HL-60 (cell line): ENCODE results near the gene PRDM5.

Source experiments
- DNase-seq, 2 experiments: peaks; one replicate each; pipeline ENCODE4 v3.0.0-alpha.2; 2010 to 2020; ENCODE audit warnings: low read depth in 1 of 2, low spot score in 1 of 2
- H3K27ac ChIP-seq: fragments of 250-450 bp; sonication (Bioruptor Pico); replicated peaks from 2 replicates; pipeline ENCODE4 v1.5.1; 2020; ENCODE audit warnings: mild to moderate bottlenecking, moderate library complexity
- H3K27me3 ChIP-seq: fragments of 250-450 bp; sonication (Bioruptor Pico); 2 replicates; pipeline ENCODE4 v1.5.1; 2021; ENCODE audit warnings: mild to moderate bottlenecking, moderate library complexity; ENCODE audit not compliant: insufficient read depth, poor library complexity, severe bottlenecking
- H3K4me3 ChIP-seq: replicated peaks from 2 replicates; pipeline ENCODE4 v1.5.1; 2011; ENCODE audit warnings: mild to moderate bottlenecking, control low read depth, low read length; ENCODE audit not compliant: insufficient read depth
- GABPA ChIP-seq: IDR thresholded peaks from 2 replicates; pipeline ENCODE4 v1.6.1; 2012; ENCODE audit warnings: low read depth
- POLR2AphosphoS5 ChIP-seq: IDR thresholded peaks from 2 replicates; pipeline ENCODE4 v1.6.1; 2012; ENCODE audit warnings: low read depth
- SPI1 ChIP-seq: IDR thresholded peaks from 2 replicates; pipeline ENCODE4 v1.6.1; 2012; ENCODE audit warnings: low read depth, mild to moderate bottlenecking, borderline replicate concordance
- TF ChIP-seq, protein P1 (sequence below): IDR thresholded peaks from one replicate; pipeline ENCODE4 v1.5.1; 2011; ENCODE audit warnings: low read length, control low read depth, inconsistent platforms; ENCODE audit not compliant: insufficient read depth
- TF ChIP-seq, protein P2 (sequence below): IDR thresholded peaks from 2 replicates; pipeline ENCODE4 v1.6.1; 2012; ENCODE audit warnings: low read depth; ENCODE audit not compliant: insufficient replicate concordance

Gene PRDM5

DNA sequence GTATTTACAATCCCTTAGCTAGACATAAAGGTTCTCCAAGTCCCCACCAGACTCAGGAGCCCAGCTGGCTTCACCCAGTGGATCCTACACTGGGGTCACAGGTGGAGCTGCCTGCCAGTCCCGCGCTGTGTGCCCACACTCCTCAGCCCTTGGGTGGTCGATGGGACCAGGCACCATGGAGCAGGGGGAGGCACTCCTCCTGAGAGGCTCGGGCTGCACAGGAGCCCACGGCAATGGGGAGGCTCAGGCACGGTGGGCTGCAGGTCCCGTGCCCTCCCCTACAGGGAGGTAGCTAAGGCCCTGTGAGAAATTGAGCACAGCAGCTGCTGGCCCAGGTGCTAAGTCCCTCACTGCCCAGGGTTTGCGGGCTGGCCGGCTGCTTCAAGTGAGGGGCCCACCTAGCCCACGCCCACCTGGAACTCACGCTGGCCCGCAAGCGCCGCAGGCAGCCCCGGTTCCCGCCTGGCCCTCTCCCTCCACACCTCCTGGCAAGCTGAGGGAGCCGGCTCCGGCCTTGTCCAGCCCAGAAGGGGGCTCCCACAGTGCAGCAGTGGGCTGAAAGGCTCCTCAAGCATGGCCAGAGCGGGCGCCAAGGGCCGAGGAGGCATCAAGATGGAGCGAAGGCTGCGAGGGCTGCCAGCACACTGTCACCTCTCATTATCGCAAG, 113.9 kb downstream of the PRDM5 start:
- no peak for TF ChIP-seq POLR2AphosphoS5
- TF ChIP-seq, protein P1, sequence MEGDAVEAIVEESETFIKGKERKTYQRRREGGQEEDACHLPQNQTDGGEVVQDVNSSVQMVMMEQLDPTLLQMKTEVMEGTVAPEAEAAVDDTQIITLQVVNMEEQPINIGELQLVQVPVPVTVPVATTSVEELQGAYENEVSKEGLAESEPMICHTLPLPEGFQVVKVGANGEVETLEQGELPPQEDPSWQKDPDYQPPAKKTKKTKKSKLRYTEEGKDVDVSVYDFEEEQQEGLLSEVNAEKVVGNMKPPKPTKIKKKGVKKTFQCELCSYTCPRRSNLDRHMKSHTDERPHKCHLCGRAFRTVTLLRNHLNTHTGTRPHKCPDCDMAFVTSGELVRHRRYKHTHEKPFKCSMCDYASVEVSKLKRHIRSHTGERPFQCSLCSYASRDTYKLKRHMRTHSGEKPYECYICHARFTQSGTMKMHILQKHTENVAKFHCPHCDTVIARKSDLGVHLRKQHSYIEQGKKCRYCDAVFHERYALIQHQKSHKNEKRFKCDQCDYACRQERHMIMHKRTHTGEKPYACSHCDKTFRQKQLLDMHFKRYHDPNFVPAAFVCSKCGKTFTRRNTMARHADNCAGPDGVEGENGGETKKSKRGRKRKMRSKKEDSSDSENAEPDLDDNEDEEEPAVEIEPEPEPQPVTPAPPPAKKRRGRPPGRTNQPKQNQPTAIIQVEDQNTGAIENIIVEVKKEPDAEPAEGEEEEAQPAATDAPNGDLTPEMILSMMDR = no peak
- no peak for TF ChIP-seq GABPA
- TF ChIP-seq SPI1 = no peak
- TF ChIP-seq, protein P2, sequence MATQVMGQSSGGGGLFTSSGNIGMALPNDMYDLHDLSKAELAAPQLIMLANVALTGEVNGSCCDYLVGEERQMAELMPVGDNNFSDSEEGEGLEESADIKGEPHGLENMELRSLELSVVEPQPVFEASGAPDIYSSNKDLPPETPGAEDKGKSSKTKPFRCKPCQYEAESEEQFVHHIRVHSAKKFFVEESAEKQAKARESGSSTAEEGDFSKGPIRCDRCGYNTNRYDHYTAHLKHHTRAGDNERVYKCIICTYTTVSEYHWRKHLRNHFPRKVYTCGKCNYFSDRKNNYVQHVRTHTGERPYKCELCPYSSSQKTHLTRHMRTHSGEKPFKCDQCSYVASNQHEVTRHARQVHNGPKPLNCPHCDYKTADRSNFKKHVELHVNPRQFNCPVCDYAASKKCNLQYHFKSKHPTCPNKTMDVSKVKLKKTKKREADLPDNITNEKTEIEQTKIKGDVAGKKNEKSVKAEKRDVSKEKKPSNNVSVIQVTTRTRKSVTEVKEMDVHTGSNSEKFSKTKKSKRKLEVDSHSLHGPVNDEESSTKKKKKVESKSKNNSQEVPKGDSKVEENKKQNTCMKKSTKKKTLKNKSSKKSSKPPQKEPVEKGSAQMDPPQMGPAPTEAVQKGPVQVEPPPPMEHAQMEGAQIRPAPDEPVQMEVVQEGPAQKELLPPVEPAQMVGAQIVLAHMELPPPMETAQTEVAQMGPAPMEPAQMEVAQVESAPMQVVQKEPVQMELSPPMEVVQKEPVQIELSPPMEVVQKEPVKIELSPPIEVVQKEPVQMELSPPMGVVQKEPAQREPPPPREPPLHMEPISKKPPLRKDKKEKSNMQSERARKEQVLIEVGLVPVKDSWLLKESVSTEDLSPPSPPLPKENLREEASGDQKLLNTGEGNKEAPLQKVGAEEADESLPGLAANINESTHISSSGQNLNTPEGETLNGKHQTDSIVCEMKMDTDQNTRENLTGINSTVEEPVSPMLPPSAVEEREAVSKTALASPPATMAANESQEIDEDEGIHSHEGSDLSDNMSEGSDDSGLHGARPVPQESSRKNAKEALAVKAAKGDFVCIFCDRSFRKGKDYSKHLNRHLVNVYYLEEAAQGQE = no peak

DNA sequence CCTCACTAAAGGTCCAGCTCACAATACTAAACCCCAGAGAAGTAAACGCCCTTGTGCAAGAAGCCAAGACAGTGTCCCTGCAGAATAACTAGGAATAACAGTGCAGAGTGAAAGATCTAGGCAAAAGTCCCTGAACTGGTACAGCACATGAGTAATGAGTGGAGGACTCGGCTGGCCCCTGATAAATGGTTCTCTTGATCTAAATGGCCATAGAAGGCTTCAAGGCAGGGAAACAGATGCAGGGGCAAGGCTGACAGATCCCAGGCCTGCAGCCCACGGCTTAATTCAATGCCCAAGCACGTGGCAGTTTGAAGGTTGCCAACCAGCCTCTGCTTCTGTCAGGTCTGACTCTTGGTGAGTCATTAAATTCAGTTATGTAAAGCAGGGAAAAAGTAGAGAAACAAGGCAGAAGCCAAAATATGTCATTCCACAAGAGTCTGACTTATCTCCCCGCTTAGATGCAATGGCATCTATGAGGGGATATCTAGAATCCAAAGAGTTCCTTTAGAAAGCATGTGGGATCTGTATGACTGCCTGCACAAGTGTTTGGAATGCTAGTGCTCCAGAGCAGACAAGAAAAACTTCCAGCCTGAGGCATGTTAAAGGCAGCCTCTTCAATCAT, 121.3 kb downstream of the PRDM5 start:
- no peak for DNase-seq
- no peak overlapping the region for H3K27ac ChIP-seq
- no peak for TF ChIP-seq SPI1
- no peak for TF ChIP-seq POLR2AphosphoS5
- no peak for TF ChIP-seq GABPA
- TF ChIP-seq, protein P1 = no peak
- TF ChIP-seq, protein P2 = no peak
- H3K4me3 ChIP-seq = no peak overlapping the region
- no peaks in the 10 kb centered on the region for H3K27me3 ChIP-seq

More for the DNA sequence above, 113.9 kb downstream of the PRDM5 start:
- no peak overlapping the region for H3K27ac ChIP-seq
- no peak overlapping the region for H3K4me3 ChIP-seq
- no peak for DNase-seq
- no peaks in the 10 kb centered on the region for H3K27me3 ChIP-seq

DNA sequence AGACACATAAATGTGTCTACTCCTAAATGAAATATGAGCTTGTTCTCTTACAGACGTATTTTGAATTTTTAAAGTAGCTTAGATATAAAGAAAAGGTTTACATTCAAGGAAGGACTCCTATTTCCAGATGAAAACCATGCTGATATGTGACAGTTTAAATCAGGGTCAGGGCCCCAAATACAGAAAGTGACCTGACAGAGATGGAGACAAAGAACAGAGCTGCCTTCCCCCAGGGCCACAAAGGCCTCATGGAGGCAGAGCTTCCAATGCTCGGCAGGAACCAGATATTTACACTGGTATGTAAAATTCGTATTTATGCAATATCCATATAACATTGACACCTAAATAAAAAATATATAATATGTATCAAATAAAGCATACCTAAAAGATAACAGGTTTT, 124.0 kb downstream of the PRDM5 start:
- Histone ChIP-seq H3K27ac (no peak overlapping the region), H3K27me3 (no peaks in the 10 kb centered on the region), H3K4me3 (no peak overlapping the region)
- TF ChIP-seq, protein P1 = no peak
- no peak for TF ChIP-seq GABPA
- TF ChIP-seq POLR2AphosphoS5 = no peak
- no peak for TF ChIP-seq SPI1
- TF ChIP-seq, protein P2 = no peak
- no peak for DNase-seq
